HFFc6 (cell line): ENCODE measurements around the gene MYL1. TPM values are rescaled to one million over a fixed set of nuclear protein-coding genes. Genes with fewer than 3 reads are reported as not detected.

Experiments
- DNase-seq: peaks from one replicate; pipeline ENCODE4 v3.0.0-alpha.2; 2018
- H3K27ac Mint-ChIP-seq: 2 replicates; pipeline ENCODE4 v1.8.0; 2020; ENCODE audit warnings: mild to moderate bottlenecking, mixed read lengths
- H3K27me3 Mint-ChIP-seq: 2 replicates; pipeline ENCODE4 v1.8.0; 2021; ENCODE audit warnings: mild to moderate bottlenecking, moderate library complexity, mixed read lengths; ENCODE audit not compliant: insufficient read depth
- H3K36me3 Mint-ChIP-seq: 2 replicates; pipeline ENCODE4 v1.8.0; 2021; ENCODE audit warnings: low read depth, mixed read lengths
- H3K4me1 Mint-ChIP-seq: 2 replicates; pipeline ENCODE4 v1.8.0; 2020; ENCODE audit warnings: low read depth, mixed read lengths
- H3K4me3 Mint-ChIP-seq: 2 replicates; pipeline ENCODE4 v1.8.0; 2020; ENCODE audit warnings: mild to moderate bottlenecking, moderate library complexity, mixed read lengths
- H3K9me3 Mint-ChIP-seq: 2 replicates; pipeline ENCODE4 v1.8.0; 2020; ENCODE audit warnings: mild to moderate bottlenecking, mixed read lengths
- total RNA-seq, 6 experiments: library from RNA; stranded (reverse); fragmentation: NEBNext Ultra II Directional; extraction: Animal tissue kit (Norgen Biotek cat#: 25700); gene quantifications; 2 replicates in 1 of 6; 3 replicates in 5 of 6; pipeline ENCODE4 v1.2.3, GENCODE V29; 2021
- TF ChIP-seq, protein P1 (sequence below): fragments of 200-600 bp; sonication (generic); IDR thresholded peaks from 2 replicates; pipeline ENCODE4 v1.5.0; 2021; ENCODE audit warnings: antibody characterized with exemption, mild to moderate bottlenecking

MYL1 gene
- total RNA-seq, 6 experiments from 2014 or later = not detected

DNA sequence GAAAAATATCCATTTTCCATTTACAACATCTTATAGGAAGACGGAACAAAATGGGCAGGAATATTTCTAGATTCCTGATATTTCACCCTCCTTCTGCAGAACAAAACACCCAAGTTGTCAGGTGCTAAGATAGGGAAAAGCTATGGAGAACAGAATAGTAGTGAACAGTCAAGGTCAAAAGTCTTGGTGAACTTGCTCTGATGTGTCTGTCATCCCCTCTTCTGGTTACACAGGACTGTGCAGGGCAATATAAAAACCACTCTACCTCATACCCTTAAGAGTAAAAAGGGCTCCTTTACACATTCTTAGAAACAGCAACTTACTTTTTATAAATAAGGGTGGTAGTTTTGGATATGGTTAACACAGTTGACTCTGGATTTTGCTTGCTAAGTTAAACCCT is 4.4 kb downstream of the MYL1 start:
- Mint-ChIP-seq H3K27me3 (no peaks in the 10 kb centered on the region; the same call in 1 of the 2 replicates), H3K36me3 (no peaks in the 10 kb centered on the region), H3K4me3 (no peak overlapping the region), H3K27ac (no peak overlapping the region), H3K4me1 (no peaks in the 10 kb centered on the region), H3K9me3 (peaks cover 18% of the 10 kb centered on the region)
- DNase-seq = no peak
- TF ChIP-seq, protein P1, sequence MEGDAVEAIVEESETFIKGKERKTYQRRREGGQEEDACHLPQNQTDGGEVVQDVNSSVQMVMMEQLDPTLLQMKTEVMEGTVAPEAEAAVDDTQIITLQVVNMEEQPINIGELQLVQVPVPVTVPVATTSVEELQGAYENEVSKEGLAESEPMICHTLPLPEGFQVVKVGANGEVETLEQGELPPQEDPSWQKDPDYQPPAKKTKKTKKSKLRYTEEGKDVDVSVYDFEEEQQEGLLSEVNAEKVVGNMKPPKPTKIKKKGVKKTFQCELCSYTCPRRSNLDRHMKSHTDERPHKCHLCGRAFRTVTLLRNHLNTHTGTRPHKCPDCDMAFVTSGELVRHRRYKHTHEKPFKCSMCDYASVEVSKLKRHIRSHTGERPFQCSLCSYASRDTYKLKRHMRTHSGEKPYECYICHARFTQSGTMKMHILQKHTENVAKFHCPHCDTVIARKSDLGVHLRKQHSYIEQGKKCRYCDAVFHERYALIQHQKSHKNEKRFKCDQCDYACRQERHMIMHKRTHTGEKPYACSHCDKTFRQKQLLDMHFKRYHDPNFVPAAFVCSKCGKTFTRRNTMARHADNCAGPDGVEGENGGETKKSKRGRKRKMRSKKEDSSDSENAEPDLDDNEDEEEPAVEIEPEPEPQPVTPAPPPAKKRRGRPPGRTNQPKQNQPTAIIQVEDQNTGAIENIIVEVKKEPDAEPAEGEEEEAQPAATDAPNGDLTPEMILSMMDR = no peak

DNA sequence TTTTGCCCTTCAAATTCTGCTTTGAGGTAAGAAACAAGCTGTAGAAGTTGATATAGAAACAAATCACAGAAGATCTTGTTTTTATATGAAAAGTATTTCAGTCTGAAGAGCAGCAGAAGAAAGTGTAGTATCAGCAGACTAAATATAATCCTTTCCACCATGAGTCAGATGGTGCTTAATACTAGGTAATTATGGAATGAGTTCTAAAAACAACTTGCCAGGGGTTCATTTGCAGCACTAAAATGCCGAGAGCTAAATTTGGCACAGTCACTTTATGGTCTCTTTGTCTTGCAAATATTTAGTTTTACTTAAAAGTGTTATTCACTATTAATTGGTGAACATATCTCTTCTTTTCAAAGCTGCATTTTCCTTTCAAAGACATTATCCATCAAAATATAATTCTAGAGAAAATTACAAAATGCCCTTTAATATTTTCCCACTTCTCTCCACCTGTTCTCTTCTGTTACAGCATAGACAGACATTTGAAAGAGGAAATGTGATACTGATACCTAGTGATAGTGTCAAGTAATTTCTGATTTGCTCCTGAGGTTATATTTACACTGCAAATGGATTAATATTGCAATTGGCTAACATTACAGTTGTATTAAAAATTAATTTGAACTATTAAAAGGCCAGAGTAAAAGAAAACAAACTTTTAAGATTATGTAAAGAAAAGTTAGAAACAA is 5.3 kb downstream of the MYL1 start:
- TF ChIP-seq, protein P1 = no peak
- H3K27me3 Mint-ChIP-seq = no peaks in the 10 kb centered on the region; the same call in 1 of the 2 replicates
- no peak overlapping the region for H3K4me3 Mint-ChIP-seq
- H3K36me3 Mint-ChIP-seq = no peaks in the 10 kb centered on the region
- H3K9me3 Mint-ChIP-seq = peaks cover 14% of the 10 kb centered on the region
- no peaks in the 10 kb centered on the region for H3K4me1 Mint-ChIP-seq
- H3K27ac Mint-ChIP-seq = no peak overlapping the region
- no peak for DNase-seq

DNA sequence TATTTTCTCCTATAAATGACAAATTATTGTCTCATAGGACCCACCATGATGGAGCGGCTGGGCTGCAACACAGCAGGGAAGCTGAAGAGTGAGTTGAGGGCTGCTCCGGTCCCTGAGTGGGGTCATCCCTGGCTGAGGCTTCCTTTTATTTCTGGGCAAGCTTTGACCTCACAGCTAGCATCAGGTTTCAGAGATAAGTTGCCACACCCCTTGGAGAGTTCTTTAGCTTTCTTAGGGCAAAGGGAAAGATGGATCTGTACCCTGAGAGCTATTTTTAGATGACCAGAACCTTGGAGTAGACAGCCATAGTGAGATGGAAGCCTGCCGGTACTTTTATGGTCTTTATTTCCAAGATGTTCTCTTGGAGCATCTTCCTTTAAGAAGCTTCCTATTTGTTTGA is 11.5 kb downstream of the MYL1 start:
- H3K9me3 Mint-ChIP-seq = peaks cover 27% of the 10 kb centered on the region
- H3K36me3 Mint-ChIP-seq = no peaks in the 10 kb centered on the region
- H3K4me3 Mint-ChIP-seq = no peak overlapping the region
- H3K27ac Mint-ChIP-seq = no peak overlapping the region
- H3K4me1 Mint-ChIP-seq = no peaks in the 10 kb centered on the region
- H3K27me3 Mint-ChIP-seq = no peaks in the 10 kb centered on the region
- no peak for DNase-seq
- TF ChIP-seq, protein P1 = no peak

DNA sequence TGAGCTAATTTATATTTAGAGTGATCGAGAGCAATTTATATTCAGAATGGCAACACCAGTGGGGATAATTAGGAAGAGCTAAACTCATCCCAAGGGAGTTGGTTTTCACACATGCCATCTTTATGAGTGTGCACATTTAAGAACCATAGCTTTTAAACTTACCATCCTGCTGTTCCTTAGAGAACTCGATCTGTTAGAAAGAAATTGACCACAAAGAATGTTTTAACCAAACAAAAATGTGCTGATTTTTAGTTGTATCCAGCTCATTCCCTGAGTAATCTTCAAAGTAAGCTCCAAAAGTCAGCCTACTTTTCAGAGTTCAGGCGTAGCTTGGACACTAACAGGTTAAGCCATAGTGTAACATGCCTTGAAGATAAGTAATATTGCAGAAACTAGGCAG is 12.6 kb downstream of the MYL1 start:
- Mint-ChIP-seq H3K36me3 (no peaks in the 10 kb centered on the region), H3K4me1 (no peaks in the 10 kb centered on the region), H3K27ac (no peak overlapping the region), H3K4me3 (no peak overlapping the region), H3K9me3 (peaks cover 32% of the 10 kb centered on the region), H3K27me3 (no peaks in the 10 kb centered on the region)
- TF ChIP-seq, protein P1 = no peak
- DNase-seq = no peak

DNA sequence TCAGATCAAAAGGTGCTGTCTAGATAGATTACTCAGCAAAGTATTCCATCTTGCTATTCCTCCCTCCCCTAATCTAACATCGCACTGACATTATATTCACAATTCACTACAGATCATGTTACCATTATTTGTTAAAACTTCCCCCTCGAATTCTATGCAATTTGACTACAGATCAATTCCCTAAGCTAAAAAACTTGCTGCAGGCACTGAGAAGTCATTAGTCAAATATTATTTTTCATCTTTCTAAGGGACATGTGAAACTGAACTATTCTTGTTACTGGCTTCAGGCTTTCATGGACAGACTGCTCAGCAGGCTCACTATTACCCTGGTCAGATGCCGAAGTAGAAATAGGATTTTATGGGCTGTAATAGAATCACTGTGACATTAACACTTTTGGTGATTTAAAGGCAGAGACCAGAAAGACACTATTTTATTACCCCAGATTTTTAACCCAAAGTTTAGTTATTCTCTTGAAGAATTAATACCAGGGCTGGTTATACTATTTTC is 15.1 kb downstream of the MYL1 start:
- DNase-seq = no peak
- H3K4me3 Mint-ChIP-seq = no peak overlapping the region
- H3K27me3 Mint-ChIP-seq = no peaks in the 10 kb centered on the region
- no peaks in the 10 kb centered on the region for H3K4me1 Mint-ChIP-seq
- H3K36me3 Mint-ChIP-seq = no peaks in the 10 kb centered on the region
- no peak overlapping the region for H3K27ac Mint-ChIP-seq
- H3K9me3 Mint-ChIP-seq = peaks cover 26% of the 10 kb centered on the region
- TF ChIP-seq, protein P1 = no peak
